Measurements from ENCODE around the gene MYADML2.

- TF ChIP-seq POLR2A (IDR thresholded peaks at IDR 0.05) (no peak), CTCF (IDR thresholded peaks at IDR 0.05) (no peak), EP300 (IDR thresholded peaks at IDR 0.05) (no peak), POLR2AphosphoS5 (IDR thresholded peaks at IDR 0.05) (no peak)
Observed at GRCh38 chr17:81983011-81983638, 36.1 kb upstream of the MYADML2 start.
